Hepatocyte (in vitro differentiated cells): Measurements from ENCODE around the gene SH3BGRL3.

Experiments
- EZH2 ChIP-seq: fragments of 200-600 bp; sonication (generic); IDR thresholded peaks from 2 replicates; pipeline ENCODE4 v1.6.1; 2016; ENCODE audit warnings: antibody characterized with exemption, mild to moderate bottlenecking, borderline replicate concordance
- TF ChIP-seq, protein P1 (sequence below): fragments of 200-600 bp; sonication (generic); IDR thresholded peaks from 2 replicates; pipeline ENCODE4 v1.5.1; 2016; ENCODE audit warnings: antibody characterized with exemption, mild to moderate bottlenecking; ENCODE audit not compliant: poor library complexity

DNA sequence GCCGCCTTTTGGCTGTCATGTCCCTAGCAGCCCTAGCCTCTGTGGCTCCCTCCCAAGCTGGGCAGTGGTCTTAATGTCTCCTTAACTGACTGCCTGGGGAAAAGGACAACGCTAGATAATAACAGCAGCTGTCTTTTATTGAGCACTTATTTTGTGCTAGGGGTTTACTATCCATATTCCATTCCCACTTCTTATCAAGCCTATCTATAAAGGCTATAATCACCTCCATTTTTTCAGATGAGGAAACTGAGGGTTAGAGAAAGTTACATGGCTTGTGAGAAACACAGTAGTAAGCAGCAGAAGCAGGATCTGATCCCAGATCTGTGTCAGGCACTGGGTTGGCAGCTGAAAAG is 6.2 kb downstream of the SH3BGRL3 start:
- TF ChIP-seq, protein P1, sequence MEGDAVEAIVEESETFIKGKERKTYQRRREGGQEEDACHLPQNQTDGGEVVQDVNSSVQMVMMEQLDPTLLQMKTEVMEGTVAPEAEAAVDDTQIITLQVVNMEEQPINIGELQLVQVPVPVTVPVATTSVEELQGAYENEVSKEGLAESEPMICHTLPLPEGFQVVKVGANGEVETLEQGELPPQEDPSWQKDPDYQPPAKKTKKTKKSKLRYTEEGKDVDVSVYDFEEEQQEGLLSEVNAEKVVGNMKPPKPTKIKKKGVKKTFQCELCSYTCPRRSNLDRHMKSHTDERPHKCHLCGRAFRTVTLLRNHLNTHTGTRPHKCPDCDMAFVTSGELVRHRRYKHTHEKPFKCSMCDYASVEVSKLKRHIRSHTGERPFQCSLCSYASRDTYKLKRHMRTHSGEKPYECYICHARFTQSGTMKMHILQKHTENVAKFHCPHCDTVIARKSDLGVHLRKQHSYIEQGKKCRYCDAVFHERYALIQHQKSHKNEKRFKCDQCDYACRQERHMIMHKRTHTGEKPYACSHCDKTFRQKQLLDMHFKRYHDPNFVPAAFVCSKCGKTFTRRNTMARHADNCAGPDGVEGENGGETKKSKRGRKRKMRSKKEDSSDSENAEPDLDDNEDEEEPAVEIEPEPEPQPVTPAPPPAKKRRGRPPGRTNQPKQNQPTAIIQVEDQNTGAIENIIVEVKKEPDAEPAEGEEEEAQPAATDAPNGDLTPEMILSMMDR = no peak
- TF ChIP-seq EZH2 = no peak
